BE2C (cell line): ENCODE data around the gene MTHFSD.

Source experiments
- DNase-seq: peaks from one replicate; pipeline ENCODE4 v3.0.0-alpha.2; 2020
- H3K27me3 ChIP-seq: fragments of 250-450 bp; sonication (Bioruptor Pico); 2 replicates; pipeline ENCODE4 v1.5.1; 2020; ENCODE audit warnings: mild to moderate bottlenecking
- H3K36me3 ChIP-seq: fragments of 250-450 bp; sonication (Bioruptor Pico); 2 replicates; pipeline ENCODE4 v1.5.1; 2020; ENCODE audit warnings: mild to moderate bottlenecking
- H3K4me1 ChIP-seq: fragments of 250-450 bp; sonication (Bioruptor Pico); 2 replicates; pipeline ENCODE4 v1.5.1; 2020
- H3K4me3 ChIP-seq: 2 replicates; pipeline ENCODE4 v1.5.1; 2011; ENCODE audit warnings: low read depth, low read length
- H3K9me3 ChIP-seq: fragments of 250-450 bp; sonication (Bioruptor Pico); 2 replicates; pipeline ENCODE4 v1.5.1; 2020
- TF ChIP-seq, protein P1 (sequence below): IDR thresholded peaks from 2 replicates; pipeline ENCODE4 v1.5.1; 2012; ENCODE audit warnings: mild to moderate bottlenecking, low read depth, low read length

The MTHFSD gene

DNA sequence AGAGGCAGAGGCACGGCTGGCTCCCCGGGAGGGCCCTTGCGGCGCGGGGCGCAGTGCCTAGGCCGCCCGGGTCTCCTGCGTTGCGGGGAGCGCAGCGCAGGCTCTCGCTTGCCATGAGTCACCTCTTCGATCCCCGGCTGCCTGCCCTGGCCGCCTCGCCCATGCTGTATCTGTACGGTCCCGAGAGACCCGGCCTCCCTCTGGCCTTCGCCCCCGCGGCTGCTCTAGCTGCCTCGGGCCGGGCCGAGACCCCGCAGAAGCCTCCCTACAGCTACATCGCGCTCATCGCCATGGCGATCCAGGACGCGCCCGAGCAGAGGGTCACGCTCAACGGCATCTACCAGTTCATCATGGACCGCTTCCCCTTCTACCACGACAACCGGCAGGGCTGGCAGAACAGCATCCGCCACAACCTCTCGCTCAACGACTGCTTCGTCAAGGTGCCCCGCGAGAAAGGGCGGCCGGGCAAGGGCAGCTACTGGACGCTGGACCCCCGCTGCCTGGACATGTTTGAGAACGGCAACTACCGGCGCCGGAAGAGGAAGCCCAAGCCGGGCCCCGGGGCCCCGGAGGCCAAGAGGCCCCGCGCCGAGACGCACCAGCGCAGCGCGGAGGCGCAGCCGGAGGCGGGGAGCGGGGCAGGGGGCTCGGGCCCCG lies 23.7 kb upstream of the MTHFSD start:
- no peaks in the 10 kb centered on the region for H3K36me3 ChIP-seq
- H3K4me1 ChIP-seq = no peaks in the 10 kb centered on the region
- no peak overlapping the region for H3K4me3 ChIP-seq
- peaks cover 29% of the 10 kb centered on the region for H3K27me3 ChIP-seq
- TF ChIP-seq, protein P1, sequence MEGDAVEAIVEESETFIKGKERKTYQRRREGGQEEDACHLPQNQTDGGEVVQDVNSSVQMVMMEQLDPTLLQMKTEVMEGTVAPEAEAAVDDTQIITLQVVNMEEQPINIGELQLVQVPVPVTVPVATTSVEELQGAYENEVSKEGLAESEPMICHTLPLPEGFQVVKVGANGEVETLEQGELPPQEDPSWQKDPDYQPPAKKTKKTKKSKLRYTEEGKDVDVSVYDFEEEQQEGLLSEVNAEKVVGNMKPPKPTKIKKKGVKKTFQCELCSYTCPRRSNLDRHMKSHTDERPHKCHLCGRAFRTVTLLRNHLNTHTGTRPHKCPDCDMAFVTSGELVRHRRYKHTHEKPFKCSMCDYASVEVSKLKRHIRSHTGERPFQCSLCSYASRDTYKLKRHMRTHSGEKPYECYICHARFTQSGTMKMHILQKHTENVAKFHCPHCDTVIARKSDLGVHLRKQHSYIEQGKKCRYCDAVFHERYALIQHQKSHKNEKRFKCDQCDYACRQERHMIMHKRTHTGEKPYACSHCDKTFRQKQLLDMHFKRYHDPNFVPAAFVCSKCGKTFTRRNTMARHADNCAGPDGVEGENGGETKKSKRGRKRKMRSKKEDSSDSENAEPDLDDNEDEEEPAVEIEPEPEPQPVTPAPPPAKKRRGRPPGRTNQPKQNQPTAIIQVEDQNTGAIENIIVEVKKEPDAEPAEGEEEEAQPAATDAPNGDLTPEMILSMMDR = no peak
- no peak for DNase-seq
- no peaks in the 10 kb centered on the region for H3K9me3 ChIP-seq

GRCh38 chr16:86578061-86578599 lies 23.1 kb upstream of the MTHFSD start, which contains the start of gene FOXL1:
TSS of gene FOXL1 (plus strand) at chr16:86578549. CDS start at chr16:86578724, 175 bp downstream.
- DNase-seq = no peak
- H3K27me3 ChIP-seq = peaks cover 35% of the 10 kb centered on the region
- TF ChIP-seq, protein P1 = no peak
- H3K36me3 ChIP-seq = no peaks in the 10 kb centered on the region
- H3K4me1 ChIP-seq = no peaks in the 10 kb centered on the region
- H3K4me3 ChIP-seq = no peak within 1 kb of the TSS
- no peaks in the 10 kb centered on the region for H3K9me3 ChIP-seq

- DNase-seq = no peak
- Histone ChIP-seq H3K9me3 (no peaks in the 10 kb centered on the region), H3K36me3 (no peaks in the 10 kb centered on the region), H3K4me1 (no peaks in the 10 kb centered on the region), H3K27me3 (peaks cover 39% of the 10 kb centered on the region), H3K4me3 (no peak overlapping the region)
- TF ChIP-seq, protein P1 = no peak
Measured at GRCh38 chr16:86577314-86577971, 22.4 kb upstream of the MTHFSD start.

- peaks cover 43% of the 10 kb centered on the region for H3K27me3 ChIP-seq
Measured at GRCh38 chr16:86576591-86577313, 21.7 kb upstream of the MTHFSD start.

DNA sequence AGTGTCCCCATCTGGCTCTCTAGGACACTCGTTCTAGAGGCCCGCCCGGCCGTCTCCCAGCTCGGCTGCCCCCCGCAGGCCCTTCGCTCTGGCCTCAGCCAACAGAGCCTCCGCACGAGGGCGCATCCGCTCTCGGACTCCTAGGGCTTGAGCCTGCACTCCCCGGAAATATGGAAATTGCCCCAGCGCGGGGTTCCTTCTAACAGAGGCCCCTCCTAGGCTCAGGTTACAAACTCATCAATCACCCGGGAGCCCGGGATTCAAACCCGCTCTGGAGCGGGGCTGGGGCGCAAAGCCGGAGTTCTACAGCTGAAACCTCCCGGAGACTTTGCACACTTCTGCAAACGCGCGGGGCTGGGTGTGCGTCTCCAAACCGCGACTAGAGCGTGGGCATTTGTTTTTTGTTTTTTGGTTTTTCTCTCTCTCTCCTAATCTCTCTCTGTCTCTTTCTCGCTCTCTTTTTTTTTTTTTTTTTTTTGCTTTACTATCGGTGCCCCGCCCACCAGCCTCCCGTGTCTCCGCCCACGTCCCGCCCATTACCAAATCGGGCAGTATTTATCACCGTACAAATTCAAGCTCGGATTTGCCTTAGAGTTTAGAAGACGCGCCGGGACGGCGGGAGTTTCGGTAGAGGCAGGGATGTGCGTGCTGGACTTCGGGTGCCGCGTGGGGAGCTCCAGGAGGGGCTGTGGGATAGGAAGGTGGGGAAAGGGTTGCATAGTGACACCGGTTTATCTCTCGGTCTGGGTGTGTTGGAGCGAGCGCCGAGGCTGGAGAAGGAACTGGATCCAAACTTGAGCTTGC lies 20.9 kb upstream of the MTHFSD start:
- Histone ChIP-seq H3K4me1 (no peaks in the 10 kb centered on the region), H3K4me3 (peak overlapping the region; percentile 47), H3K36me3 (no peaks in the 10 kb centered on the region), H3K9me3 (no peaks in the 10 kb centered on the region), H3K27me3 (peaks cover 50% of the 10 kb centered on the region)
- peak; percentile 64 for DNase-seq
- TF ChIP-seq, protein P1 = peak; percentile 64

More at GRCh38 chr16:86576591-86577313, 21.7 kb upstream of the MTHFSD start:
- TF ChIP-seq, protein P1 = no peak
- Histone ChIP-seq H3K4me3 (peak overlapping the region; percentile 47), H3K9me3 (no peaks in the 10 kb centered on the region), H3K4me1 (no peaks in the 10 kb centered on the region), H3K36me3 (no peaks in the 10 kb centered on the region)
- no peak for DNase-seq
